ENCODE data around the gene MMS22L.

MMS22L gene

GRCh38 chr6:97145691-97146090, 137.3 kb downstream of the MMS22L start:
- no peak for DNase-seq (ENCODE audit: low spot score)

DNA sequence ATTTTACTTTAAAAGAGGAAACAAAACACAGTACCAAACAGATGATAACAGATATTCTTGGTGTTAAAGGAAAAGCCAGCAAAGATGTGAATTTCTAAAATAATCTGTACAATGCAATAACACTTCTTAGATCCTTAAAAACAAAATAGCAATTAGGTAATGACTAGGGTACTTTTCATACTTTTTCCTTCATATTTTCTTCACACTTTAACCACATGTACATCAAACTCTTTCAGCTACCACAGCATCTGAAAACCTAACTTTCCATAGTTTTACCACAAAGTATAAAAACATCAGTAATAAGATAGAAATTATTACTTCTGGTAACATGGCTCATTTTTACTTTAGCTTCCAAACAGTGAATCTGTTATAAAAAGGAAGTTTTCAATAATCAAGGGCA, 141.3 kb downstream of the MMS22L start:
- no peak for DNase-seq (ENCODE audit: low spot score)

GRCh38 chr6:97138581-97138980, 144.4 kb downstream of the MMS22L start:
- DNase-seq (ENCODE audit: low spot score), result no peak

- no peak for DNase-seq (ENCODE audit: low spot score)
Observed at GRCh38 chr6:97136626-97137358, 146.2 kb downstream of the MMS22L start.

GRCh38 chr6:97133067-97133466, 149.9 kb downstream of the MMS22L start:
- peak; percentile 71 for DNase-seq (ENCODE audit: low spot score)

DNA sequence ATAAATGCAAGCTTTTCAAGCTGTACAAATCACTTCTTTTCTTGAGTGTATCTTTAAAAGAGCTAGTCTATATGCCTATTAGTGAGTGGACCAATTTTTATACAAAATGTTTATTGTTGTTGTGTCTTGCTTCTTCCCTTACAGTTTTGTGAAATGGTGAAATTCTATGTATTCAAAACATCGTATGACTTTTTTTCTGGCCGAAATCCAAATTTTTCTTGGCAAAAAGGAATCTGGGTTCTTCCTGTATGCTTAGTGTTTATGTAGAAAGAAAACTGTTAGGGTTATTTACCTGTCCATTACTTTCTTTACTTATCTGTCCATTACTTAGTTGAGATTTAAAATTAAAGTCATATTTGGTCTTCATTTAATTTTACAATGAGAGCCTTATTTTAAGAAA, 153.9 kb downstream of the MMS22L start:
- DNase-seq (ENCODE audit: low spot score), result no peak

GRCh38 chr6:97128507-97128906, 154.5 kb downstream of the MMS22L start:
- DNase-seq (ENCODE audit: low spot score), result no peak

DNA sequence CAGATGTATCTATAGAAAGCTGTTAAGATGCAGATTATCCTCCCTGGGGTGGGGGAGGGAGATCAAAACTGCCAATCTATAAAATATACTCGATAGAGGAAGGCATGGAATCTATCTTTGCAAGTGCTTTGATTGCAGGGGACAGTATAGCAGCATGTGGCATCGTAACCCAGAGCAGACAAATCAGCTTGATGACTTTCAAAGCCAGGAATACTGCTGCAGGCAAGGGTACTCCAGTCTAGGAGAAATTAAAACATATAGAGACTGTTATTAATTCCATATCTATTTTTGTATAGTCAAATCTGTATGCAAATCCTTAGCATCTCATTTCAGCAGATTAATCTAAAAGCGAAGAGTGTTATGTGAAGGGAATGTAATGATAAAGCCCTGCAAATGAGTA, 159.4 kb downstream of the MMS22L start:
- DNase-seq (ENCODE audit: low spot score), result no peak

- DNase-seq (ENCODE audit: low spot score), result peak; percentile 39
Observed at GRCh38 chr6:97123112-97123511, 159.9 kb downstream of the MMS22L start.

DNA sequence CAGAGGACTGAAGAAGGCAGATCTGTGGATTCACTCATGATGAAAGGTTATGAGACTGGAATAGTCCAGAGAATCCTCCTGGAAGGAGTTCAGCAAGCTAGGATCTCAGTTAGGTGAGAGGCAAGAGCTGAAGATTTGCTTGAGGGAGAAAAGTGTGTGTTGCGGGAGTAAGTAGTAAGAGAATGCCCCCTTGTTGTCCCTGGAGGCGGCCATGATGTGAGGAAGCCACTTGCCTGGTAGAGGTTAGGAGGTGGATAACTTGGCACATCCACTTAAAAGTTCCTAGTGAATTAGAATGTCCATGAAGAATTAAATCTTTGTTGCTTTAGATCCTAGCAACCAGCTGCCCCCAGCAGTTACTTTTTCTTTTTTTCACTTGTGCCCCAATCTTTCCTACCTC, 162.5 kb downstream of the MMS22L start:
- DNase-seq (ENCODE audit: low spot score), result no peak

GRCh38 chr6:97114645-97115044, 168.4 kb downstream of the MMS22L start:
- no peak for DNase-seq (ENCODE audit: low spot score)

DNA sequence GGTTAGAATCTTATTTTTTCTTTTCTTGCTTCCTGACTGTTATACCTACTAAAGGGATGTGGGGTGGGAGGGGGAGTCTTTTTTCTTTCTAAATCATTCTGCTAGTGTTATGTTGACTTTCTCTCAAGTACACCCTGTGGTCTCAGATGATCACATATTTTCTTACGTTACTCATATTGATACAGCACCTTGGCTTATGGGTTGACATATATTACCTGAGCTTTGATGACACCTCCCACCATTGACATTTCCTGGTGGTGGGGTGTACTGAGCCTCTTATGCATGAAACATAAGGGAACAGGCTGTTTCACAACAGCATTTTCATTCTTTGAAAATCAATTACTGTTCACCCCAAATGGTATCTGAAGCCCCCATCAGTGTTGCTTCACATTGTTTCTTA, 169.8 kb downstream of the MMS22L start:
- DNase-seq (ENCODE audit: low spot score), result no peak

DNA sequence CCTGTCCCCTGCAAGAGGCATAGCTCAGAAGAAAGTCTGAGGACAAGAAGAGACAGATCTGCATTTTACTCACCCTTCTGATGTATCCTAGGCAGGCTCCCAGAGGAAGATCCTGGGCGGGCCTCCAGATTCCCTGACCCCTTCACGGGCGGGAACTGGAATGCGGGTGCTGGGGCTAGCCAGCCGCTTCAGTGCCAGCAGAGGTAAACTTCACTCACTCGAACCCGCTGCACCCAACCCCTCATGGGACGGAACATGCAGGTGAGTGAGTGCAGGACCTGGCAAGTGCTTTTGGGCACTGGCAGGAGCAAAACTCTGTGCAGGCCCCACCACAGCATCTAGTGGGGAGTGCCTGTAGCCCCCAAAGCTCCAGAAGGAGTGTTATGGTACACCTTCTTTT, 171.8 kb downstream of the MMS22L start:
- no peak for DNase-seq (ENCODE audit: low spot score)

DNA sequence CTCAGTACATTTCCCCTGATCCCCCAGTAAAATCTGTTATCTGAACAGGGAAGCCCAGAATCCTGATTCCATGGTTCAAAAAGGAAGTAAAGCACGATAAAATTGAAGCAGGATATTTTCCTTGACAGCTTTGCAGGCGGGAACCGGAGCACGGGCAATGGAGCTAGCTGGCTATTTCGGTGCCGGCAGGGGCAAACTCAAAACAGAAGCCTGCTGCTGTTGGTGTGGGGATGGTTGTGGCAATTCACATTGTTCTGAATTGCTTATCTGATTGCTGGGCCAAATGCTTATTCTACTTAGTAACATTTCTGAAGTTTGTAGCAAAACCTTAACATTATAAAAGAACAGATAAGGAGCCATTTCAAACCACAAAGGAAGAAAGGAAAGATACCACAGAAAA, 172.4 kb downstream of the MMS22L start:
- no peak for DNase-seq (ENCODE audit: low spot score)

DNA sequence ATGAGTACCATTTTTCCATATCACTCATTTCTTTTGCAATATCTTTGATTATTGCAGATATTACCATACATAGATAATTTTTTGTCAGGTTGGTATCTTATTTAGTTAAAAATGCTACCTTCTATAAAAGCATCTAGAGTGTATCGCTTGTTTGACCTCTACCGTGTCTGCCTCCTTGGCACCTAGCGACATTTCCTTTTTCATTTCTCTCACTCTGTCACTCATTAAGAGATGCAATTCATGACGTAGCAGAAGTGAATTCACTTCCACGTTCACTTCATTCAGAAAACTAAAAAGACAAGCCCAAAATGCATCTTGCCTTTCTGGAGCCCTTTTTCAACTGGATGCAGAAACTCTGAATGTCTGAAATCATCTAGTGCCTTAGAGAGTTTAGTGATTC, 172.9 kb downstream of the MMS22L start:
- DNase-seq (ENCODE audit: low spot score), result no peak

- no peak for DNase-seq (ENCODE audit: low spot score)
Observed at GRCh38 chr6:97109444-97109843, 173.6 kb downstream of the MMS22L start.

DNA sequence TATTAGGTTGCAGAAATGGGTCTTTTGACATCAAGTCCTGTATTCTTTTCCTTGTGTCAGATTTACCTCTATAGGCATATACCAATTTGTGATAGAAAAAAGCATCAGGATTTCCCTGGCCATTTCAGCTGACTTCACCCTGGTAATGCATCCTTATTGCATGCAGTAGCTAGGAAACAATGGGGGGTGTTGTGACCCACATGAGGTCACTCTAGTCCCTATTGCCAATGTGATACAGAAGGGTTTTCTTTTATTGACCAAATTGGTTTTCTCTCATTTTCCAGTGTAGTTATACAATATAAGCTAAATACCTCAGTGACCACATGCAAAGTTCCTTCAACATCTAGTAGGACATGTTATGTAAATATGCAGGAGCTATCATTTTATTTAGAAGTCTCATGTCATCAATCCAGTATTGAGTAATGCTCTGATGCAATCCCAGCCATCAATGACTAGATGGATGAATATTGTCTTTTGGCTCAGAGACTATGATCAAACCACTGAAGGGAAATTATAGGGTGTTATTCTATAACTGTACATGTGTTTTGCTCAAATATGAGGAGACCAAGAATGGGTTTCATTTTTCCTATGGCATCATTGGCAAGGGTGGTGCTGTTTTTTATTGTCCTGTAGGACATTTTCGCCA, 180.7 kb downstream of the MMS22L start:
- DNase-seq (ENCODE audit: low spot score), result peak; percentile 72

DNA sequence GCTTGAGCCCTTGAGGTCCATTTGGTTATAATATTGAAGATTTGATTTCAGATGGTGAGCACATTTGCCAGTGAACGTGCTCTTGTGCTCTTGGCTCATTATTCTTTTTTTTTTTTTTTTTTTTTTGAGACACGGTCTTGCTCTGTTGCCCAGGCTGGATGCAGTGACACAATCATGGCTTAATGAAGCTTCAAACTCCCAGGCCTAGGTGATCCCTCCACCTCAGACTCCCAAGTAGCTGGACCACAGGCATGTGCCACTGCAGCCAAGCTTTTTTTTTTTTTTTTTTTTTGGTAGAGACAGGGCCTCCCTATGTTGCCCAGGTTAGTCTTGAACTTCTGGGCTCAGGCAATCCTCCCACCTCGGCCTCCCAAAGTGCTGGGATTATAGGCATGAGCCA, 182.3 kb downstream of the MMS22L start:
- DNase-seq (ENCODE audit: low spot score), result no peak

GRCh38 chr6:97097068-97098047, 185.7 kb downstream of the MMS22L start:
- peak; percentile 26 for DNase-seq (ENCODE audit: low spot score)

- no peak for DNase-seq (ENCODE audit: low spot score)
Observed at GRCh38 chr6:97095311-97095850, 187.6 kb downstream of the MMS22L start.

GRCh38 chr6:97094376-97094775, 188.6 kb downstream of the MMS22L start:
- DNase-seq (ENCODE audit: low spot score), result no peak

DNA sequence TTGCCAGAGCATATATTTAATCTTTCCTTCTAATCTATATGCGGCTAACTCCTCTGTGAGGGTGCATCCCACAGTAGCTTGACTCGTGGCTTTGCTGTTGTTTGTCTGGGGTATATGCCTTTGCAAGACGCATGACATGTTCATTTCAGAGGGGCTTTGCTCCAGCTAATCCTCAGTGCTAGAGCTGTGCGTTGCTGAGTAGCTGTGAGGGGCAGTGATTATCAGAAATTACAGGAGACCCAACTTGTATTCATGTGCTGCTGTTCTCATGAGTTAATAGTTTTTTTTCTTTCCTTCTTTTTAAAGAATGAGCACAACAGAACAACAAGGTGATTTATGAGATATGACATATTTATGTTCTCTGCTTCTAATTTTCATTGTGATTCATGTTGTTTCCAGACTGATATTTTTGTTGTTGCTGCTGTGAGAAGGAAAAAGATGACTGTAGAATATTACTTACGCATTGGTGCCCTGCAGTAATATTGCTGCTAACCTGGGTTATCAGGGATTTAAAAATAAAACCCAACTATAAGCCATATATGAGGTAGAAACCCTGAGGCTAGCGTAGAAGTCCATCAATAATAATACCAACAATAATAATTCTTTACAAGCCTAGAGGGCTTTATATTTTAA, 190.2 kb downstream of the MMS22L start:
- no peak for DNase-seq (ENCODE audit: low spot score)
